Body of pancreas (tissue), 4 donors: ENCODE data around the gene RPS21. TPM values are rescaled to one million over a fixed set of nuclear protein-coding genes. Genes with fewer than 3 reads are reported as not detected.
A peak's percentile ranks its signal among the peaks of the same experiment; 100 is the strongest.

Experiments used
- ATAC-seq: fragments of 150-250 bp; one replicate; pipeline ENCODE4 v1.9.1; 2016
- DNase-seq, 4 donors: peaks; one replicate each; pipeline ENCODE4 v3.0.0-alpha.2; 2019
- H3K27ac ChIP-seq, 4 donors: fragments of 200-600 bp; sonication (generic); 1 replicate in 3 of 4; 2 replicates in 1 of 4; pipeline versions ENCODE4 v1.5.1 to v1.6.1; 2016 to 2019; ENCODE audit warnings: mild to moderate bottlenecking in 1 of 4, mixed read lengths in 1 of 4, moderate library complexity in 1 of 4
- H3K27me3 ChIP-seq, 2 donors: fragments of 200-600 bp; sonication (generic); one replicate each; pipeline ENCODE4 v1.6.0; 2016; ENCODE audit warnings: mild to moderate bottlenecking in 1 of 2
- H3K36me3 ChIP-seq, 2 donors: fragments of 200-600 bp; sonication (generic); replicated peaks in 1 of 2; 2 replicates each; pipeline ENCODE4 v1.5.1; 2016; ENCODE audit warnings: low read depth in 2 of 2; ENCODE audit not compliant: insufficient read depth in 1 of 2
- H3K4me1 ChIP-seq: fragments of 200-600 bp; sonication (generic); one replicate; pipeline ENCODE4 v1.6.0; 2016
- H3K4me3 ChIP-seq, 2 donors: fragments of 200-600 bp; sonication (generic); 1 replicate in 1 of 2; 2 replicates in 1 of 2; pipeline ENCODE4 v1.5.1; 2016 to 2019
- H3K9me3 ChIP-seq, 3 donors: fragments of 200-600 bp; sonication (generic); 1 replicate in 2 of 3; 2 replicates in 1 of 3; pipeline ENCODE4 v1.5.1; 2016
- CTCF ChIP-seq, 7 experiments: fragments of 450-650 bp in 4 of 7; fragments of 200-600 bp in 3 of 7; sonication (generic) in 3 of 7; IDR thresholded peaks; one replicate each; pipeline ENCODE4 v1.5.1; 2016 to 2019; ENCODE audit warnings: antibody characterized with exemption in 7 of 7
- POLR2A ChIP-seq, 3 donors: fragments of 450-650 bp; IDR thresholded peaks; one replicate each; pipeline ENCODE4 v1.6.1; 2016; ENCODE audit warnings: antibody characterized with exemption in 3 of 3, mild to moderate bottlenecking in 2 of 3
- WGBS, 2 donors: methylation state at CpG; one replicate each; pipeline ENCODE4 v1.1.5; 2017; 5-methylcytosine and 5-hydroxymethylcytosine counted together
- intact Hi-C: fragments of 100-400 bp; cut with DNase I; formaldehyde crosslinking; loops from one replicate; pipeline ENCODE4 v1.15.1; 2023
- total RNA-seq, 2 donors: library from RNA; depleted of rRNA; stranded (reverse); fragments of >200 nt; gene quantifications; one replicate each; pipeline ENCODE4 v1.1.0, GENCODE V29; 2016

Gene RPS21
- total RNA-seq, 2 donors from 2014 or later = 654 to 656 TPM

GRCh38 chr20:62350098-62350628 lies 36.7 kb upstream of the RPS21 start:
- H3K4me1 ChIP-seq = peaks cover 9% of the 10 kb centered on the region
- no peak overlapping the region for H3K27ac ChIP-seq
- H3K4me3 ChIP-seq = no peak overlapping the region
- 82 to 83% methylated on average over 5 to 16 of the region's 16 CpGs for WGBS, 2 donors
- intact Hi-C loops = no loop called here
- no peak for TF ChIP-seq POLR2A (IDR thresholded peaks at IDR 0.05)
- TF ChIP-seq CTCF (IDR thresholded peaks at IDR 0.05) = no peak
- no peak for ATAC-seq
- no peaks in the 10 kb centered on the region for H3K27me3 ChIP-seq
- DNase-seq = no peak
- no peaks in the 10 kb centered on the region for H3K9me3 ChIP-seq
- peaks cover 3 to 8% of the 10 kb centered on the region in 2 donors for H3K36me3 ChIP-seq

DNA sequence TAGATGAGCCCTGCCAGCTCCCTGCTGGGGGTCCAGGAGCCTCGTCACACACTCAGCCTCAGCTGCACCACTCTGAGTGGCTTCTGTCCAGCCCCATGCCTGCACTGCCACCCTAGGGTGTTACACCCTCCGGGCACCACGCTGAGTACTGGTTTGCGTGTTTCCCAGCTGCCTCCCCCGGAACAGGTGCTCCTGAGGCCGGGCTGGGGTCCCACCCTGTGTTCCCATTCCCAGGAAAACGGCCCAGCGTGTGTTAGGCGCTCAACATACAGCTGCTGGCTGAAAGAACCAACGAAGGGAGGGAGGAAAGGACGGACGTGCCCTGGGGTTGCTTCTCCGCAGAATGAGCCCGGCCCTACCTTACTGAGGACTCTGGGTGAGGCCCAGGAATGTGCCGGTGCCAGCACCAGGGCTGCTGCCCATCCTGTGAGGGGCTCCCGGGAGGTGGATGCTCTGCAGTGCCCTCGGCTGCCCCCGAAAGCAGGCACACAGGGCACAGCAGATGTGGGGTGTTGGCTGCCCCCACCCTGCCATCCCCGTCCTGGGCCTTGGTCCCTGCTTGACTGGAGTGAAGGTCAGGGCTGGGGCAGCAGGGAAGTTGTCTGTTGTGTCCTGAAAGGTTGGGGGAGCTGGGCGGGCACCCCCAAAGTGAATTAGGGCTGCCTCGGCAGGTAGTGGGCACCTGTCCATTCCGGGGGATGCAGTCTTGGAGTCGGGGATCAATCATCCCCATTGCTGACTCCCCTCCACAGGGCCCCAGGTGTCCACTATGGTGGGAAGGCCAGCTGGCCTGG lies 36.1 kb upstream of the RPS21 start:
- H3K9me3 ChIP-seq = no peaks in the 10 kb centered on the region
- intact Hi-C loops = no loop called here
- no peaks in the 10 kb centered on the region for H3K27me3 ChIP-seq
- DNase-seq (no peak), ATAC-seq (no peak)
- peaks cover 15% of the 10 kb centered on the region for H3K4me1 ChIP-seq
- no peak overlapping the region for H3K4me3 ChIP-seq
- no peak for TF ChIP-seq CTCF (IDR thresholded peaks at IDR 0.05)
- no peak for TF ChIP-seq POLR2A (IDR thresholded peaks at IDR 0.05)
- WGBS, 2 donors = 85 to 87% methylated on average over 12 to 21 of the region's 23 CpGs
- no peak overlapping the region for H3K27ac ChIP-seq
- peaks cover 3 to 8% of the 10 kb centered on the region in 2 donors for H3K36me3 ChIP-seq

DNA sequence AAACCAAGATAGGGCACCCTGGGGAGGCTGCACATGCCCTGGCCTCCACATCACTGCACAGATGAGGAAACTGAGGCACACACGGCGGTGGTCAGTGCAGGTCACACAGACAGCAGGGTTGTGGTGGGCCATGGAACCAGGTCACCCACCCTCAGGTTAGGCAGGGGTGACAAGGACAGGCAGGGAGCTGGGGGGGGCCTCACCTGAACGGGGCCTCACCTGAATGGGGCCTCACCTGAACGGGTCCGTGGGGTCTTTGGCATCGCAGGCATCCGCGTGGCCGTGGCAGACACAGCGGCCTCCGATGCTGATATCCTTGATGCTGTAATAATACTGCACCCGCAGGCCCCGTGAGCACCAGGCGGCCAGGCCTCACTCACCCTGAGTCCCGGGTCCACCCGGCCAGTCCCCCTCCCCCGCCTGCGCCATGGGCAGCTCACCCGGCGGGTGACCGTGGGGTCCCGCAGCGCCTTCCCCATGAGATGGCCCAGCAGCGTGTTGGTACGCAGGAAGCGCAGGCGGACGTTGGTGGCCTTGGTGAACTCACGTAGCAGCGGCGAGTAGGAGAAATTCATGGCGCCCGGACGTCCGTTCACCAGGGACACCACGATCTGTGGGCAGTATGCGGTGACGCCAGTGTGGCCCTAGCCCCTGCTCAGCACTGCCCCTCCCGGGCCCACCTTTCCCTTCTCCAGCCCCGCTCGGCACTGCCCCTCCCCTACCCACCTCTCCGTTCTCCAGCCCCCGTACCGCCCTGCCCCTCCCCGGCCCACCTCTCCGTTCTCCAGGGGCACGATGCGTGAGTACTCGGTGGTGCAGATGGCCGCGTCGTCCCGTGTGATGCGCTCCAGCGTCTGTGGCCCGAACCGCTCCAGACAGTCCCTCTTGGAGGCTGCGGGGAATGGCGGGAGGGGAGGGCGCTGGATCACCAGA lies 35.2 kb upstream of the RPS21 start:
- TF ChIP-seq POLR2A (IDR thresholded peaks at IDR 0.05) (no peak), CTCF (IDR thresholded peaks at IDR 0.05) (no peak)
- ATAC-seq (no peak), DNase-seq (no peak)
- Histone ChIP-seq H3K27me3 (no peaks in the 10 kb centered on the region), H3K4me1 (peaks cover 24% of the 10 kb centered on the region), H3K27ac (no peak overlapping the region), H3K36me3 (peaks cover 0 to 3% of the 10 kb centered on the region in 2 donors), H3K9me3 (no peaks in the 10 kb centered on the region), H3K4me3 (no peak overlapping the region)
- intact Hi-C loops = no loop called here
- WGBS, 2 donors = 92 to 94% methylated on average over 48 to 60 of the region's 60 CpGs

DNA sequence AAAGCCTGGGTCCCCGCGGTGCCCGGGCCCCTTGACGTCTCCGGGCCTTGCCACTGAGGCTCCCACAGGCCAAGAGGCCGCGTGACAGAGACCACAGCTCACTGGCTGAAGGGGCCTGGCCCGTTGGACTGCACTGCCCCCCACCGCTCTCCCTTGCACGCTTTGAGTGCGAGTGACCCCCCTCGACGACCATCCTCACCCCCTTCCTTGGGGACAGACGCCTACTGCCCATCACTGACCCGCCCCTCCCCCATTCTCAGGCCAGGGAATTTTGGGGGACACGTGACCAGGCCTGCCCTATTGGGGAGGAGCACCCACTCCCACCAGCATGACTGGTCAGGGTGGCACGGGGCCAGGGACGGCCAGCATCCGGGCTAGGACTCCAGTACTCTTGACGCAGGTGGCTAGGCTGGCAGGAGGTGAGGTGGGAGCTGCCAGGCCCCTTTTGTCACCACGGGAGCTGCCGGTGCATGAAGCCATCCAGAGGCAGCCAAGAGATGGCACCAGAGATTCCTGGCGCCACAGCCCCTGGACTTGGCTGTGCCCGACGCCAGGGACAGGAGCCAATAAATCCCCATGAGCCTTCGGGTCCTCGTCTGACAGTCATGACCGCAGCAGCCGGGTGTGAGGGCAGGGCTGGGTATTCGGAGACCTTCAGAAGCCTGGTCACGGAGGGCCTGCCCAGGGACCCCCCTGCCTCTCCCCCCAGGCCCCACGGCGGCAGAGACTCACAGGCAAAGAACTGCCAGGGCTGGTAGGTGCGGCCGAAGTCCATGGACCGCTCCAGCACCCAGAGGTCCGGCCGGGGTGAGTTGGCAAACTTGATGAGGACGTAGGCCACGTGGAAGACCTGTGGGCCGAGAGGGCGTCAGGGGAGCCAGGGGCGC lies 34.3 kb upstream of the RPS21 start:
- no peak overlapping the region for H3K4me3 ChIP-seq
- no peaks in the 10 kb centered on the region for H3K9me3 ChIP-seq
- peaks cover 0 to 3% of the 10 kb centered on the region in 2 donors for H3K36me3 ChIP-seq
- H3K27me3 ChIP-seq = no peaks in the 10 kb centered on the region
- intact Hi-C loops = no loop called here
- H3K27ac ChIP-seq = peak overlapping the region in 2 of 4 donors; percentile 40 to 49
- WGBS, 2 donors = 79 to 96% methylated on average over 9 to 43 of the region's 43 CpGs
- ATAC-seq = no peak
- TF ChIP-seq POLR2A (IDR thresholded peaks at IDR 0.05) (no peak), CTCF (IDR thresholded peaks at IDR 0.05) (peak in 2 of 7 experiments; percentile 15 to 20)
- DNase-seq = peak in 3 of 4 donors; percentile 52 to 68 (median 54)
- peaks cover 33% of the 10 kb centered on the region for H3K4me1 ChIP-seq
